Esophagus squamous epithelium (tissue), 5 donors: Measurements from ENCODE around the gene TMEM135. TPM values are rescaled to one million over a fixed set of nuclear protein-coding genes. Genes with fewer than 3 reads are reported as not detected.
"Not testable (repeated sequence)": the region's sequence is repeated elsewhere in the genome, so short reads cannot be mapped to it uniquely, and the experiment has no call there.

ENCODE experiments used
- DNase-seq: peaks from one replicate; lab custom pipeline; 2025; lab: John Stamatoyannopoulos, UW
- H3K27ac ChIP-seq, 4 donors: fragments of 200-600 bp; sonication (generic); one replicate each; pipeline ENCODE4 v1.5.1; 2016 to 2019; ENCODE audit warnings: mild to moderate bottlenecking in 1 of 4
- H3K27me3 ChIP-seq, 4 donors: fragments of 200-600 bp; sonication (generic); 1 replicate in 3 of 4; 2 replicates in 1 of 4; pipeline versions ENCODE4 v1.5.1 to v1.6.0; 2017 to 2021; ENCODE audit warnings: antibody characterized with exemption in 1 of 4
- H3K36me3 ChIP-seq, 3 donors: fragments of 200-600 bp; sonication (generic); one replicate each; pipeline ENCODE4 v1.5.1; 2016 to 2019
- H3K4me1 ChIP-seq, 3 donors: fragments of 200-600 bp; sonication (generic); one replicate each; pipeline ENCODE4 v1.5.1; 2017 to 2019
- H3K4me3 ChIP-seq, 4 donors: fragments of 200-600 bp; sonication (generic); 1 replicate in 3 of 4; 2 replicates in 1 of 4; pipeline ENCODE4 v1.5.1; 2016 to 2019; ENCODE audit warnings: mild to moderate bottlenecking in 2 of 4, moderate library complexity in 1 of 4
- H3K9me3 ChIP-seq, 3 donors: fragments of 200-600 bp; sonication (generic); one replicate each; pipeline ENCODE4 v1.5.1; 2016 to 2019
- POLR2A ChIP-seq, 4 donors: fragments of 450-650 bp; IDR thresholded peaks; one replicate each; pipeline ENCODE4 v1.6.1; 2017; ENCODE audit warnings: antibody characterized with exemption in 4 of 4, mild to moderate bottlenecking in 4 of 4, moderate library complexity in 3 of 4
- WGBS, 2 donors: methylation state at CpG; one replicate each; pipeline ENCODE4 v1.1.5; 2018; 5-methylcytosine and 5-hydroxymethylcytosine counted together
- intact Hi-C: fragments of 100-400 bp; cut with DNase I; formaldehyde crosslinking; loops from one replicate; pipeline ENCODE4 v1.15.0; 2022
- total RNA-seq, 4 donors: library from RNA; depleted of rRNA; stranded (reverse); fragments of >200 nt; gene quantifications; one replicate each; pipeline ENCODE4 v1.1.0, GENCODE V29; 2016
- TF ChIP-seq, protein P1 (sequence below), 6 experiments: fragments of 450-650 bp in 4 of 6; fragments of 200-600 bp in 2 of 6; sonication (generic) in 2 of 6; IDR thresholded peaks; one replicate each; pipeline ENCODE4 v1.5.1; 2016 to 2019; ENCODE audit warnings: antibody characterized with exemption in 6 of 6, mild to moderate bottlenecking in 4 of 6, moderate library complexity in 4 of 6
- donor health status: DM: yes; HTN: yes; CAD: no.

Gene TMEM135
- total RNA-seq, 4 donors from 2014 or later, result 4.5 to 12.0 (median 9.8) TPM

DNA sequence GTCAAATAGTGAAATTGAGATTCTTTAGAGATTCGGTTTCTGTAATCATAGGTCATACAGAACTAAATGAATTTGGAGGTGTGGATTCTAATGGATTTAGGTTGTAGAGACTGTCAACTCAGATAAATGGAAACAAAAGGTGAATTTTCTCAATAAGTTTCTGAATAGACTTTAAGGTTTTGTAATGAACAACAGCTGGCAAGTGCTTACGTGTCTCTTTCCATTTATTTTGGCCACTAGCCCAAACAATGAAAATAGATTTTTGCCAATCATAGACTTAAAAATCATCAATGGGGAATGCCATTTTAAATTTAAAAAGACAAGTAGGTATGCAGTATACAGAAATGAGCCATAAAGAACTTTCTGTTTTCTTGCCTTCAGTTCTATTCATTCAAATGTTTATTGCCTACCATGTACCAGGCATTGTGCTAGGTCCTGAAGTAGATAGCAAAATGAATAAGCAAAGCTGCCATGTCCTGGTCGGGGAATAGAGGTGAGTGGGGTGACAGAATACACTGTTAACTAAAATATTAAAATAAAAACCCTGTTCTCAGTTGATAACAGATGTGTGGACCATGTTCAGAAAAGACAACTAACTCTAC is 16.9 kb upstream of the TMEM135 start:
- DNase-seq, result no peak
- peaks cover 0 to 13% (median 0%) of the 10 kb centered on the region in 3 donors for H3K4me1 ChIP-seq
- no peak overlapping the region for H3K27ac ChIP-seq
- intact Hi-C loops, result no loop called here
- TF ChIP-seq, protein P1, sequence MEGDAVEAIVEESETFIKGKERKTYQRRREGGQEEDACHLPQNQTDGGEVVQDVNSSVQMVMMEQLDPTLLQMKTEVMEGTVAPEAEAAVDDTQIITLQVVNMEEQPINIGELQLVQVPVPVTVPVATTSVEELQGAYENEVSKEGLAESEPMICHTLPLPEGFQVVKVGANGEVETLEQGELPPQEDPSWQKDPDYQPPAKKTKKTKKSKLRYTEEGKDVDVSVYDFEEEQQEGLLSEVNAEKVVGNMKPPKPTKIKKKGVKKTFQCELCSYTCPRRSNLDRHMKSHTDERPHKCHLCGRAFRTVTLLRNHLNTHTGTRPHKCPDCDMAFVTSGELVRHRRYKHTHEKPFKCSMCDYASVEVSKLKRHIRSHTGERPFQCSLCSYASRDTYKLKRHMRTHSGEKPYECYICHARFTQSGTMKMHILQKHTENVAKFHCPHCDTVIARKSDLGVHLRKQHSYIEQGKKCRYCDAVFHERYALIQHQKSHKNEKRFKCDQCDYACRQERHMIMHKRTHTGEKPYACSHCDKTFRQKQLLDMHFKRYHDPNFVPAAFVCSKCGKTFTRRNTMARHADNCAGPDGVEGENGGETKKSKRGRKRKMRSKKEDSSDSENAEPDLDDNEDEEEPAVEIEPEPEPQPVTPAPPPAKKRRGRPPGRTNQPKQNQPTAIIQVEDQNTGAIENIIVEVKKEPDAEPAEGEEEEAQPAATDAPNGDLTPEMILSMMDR (IDR thresholded peaks at IDR 0.05), result no peak
- no peak for TF ChIP-seq POLR2A (IDR thresholded peaks at IDR 0.05)
- no peaks in the 10 kb centered on the region for H3K36me3 ChIP-seq
- no peaks in the 10 kb centered on the region for H3K9me3 ChIP-seq
- WGBS, 2 donors, result 39 to 58% methylated on average over 3 of the region's 3 CpGs
- no peaks in the 10 kb centered on the region for H3K27me3 ChIP-seq
- H3K4me3 ChIP-seq, result no peak overlapping the region

DNA sequence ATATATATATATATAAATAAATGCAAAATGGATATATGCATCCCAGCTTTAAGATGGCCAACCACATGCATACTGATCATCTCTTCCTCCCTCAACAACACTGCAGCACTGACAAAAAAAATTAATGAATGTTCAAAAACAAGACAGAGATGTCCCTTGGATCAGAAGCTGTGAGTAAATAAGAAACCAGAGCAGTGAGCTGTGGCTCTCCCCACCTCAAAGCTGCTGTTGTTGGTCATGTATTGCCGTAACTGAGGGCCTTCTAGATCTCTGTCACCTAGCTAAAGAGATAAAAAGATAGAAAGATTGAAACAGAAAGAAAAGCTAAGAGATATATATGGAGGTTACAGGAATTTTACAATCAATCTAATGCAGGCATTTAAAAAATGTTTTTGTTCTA is 15.5 kb upstream of the TMEM135 start:
- no peaks in the 10 kb centered on the region for H3K9me3 ChIP-seq
- DNase-seq, result no peak
- WGBS, 2 donors, result 73 to 74% methylated on average over 1 of the region's 1 CpG
- intact Hi-C loops, result no loop called here
- H3K4me3 ChIP-seq, result no peak overlapping the region
- H3K27ac ChIP-seq, result no peak overlapping the region
- no peaks in the 10 kb centered on the region for H3K36me3 ChIP-seq
- peaks cover 0 to 13% (median 0%) of the 10 kb centered on the region in 3 donors for H3K4me1 ChIP-seq
- TF ChIP-seq, protein P1 (IDR thresholded peaks at IDR 0.05), result no peak
- no peak for TF ChIP-seq POLR2A (IDR thresholded peaks at IDR 0.05)
- H3K27me3 ChIP-seq, result no peaks in the 10 kb centered on the region

DNA sequence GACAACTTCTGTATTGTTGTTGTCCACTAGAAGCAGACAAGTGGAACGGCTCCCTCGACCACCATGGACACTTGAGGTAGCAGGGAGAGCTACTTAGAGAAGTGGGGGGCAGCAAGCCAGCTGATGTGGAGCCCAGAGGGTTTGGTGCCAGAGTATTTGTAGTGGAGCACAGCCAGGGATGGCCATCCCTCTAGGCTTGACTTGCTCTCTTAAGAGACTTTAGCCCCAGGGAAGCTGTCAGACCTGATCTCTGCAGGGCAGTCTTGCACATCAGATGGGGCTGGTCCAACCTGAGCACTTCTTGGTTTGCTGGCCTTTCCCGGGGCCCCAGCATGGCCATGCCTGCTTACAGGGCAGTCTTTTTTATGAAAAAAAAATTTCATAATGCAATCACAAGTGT is 15.0 kb upstream of the TMEM135 start:
- no peaks in the 10 kb centered on the region for H3K36me3 ChIP-seq
- no peak for DNase-seq
- intact Hi-C loops, result no loop called here
- H3K4me3 ChIP-seq, result no peak overlapping the region
- H3K27me3 ChIP-seq, result no peaks in the 10 kb centered on the region
- 71 to 74% methylated on average over 3 of the region's 3 CpGs for WGBS, 2 donors
- no peaks in the 10 kb centered on the region for H3K9me3 ChIP-seq
- no peak for TF ChIP-seq POLR2A (IDR thresholded peaks at IDR 0.05)
- TF ChIP-seq, protein P1 (IDR thresholded peaks at IDR 0.05), result no peak
- H3K4me1 ChIP-seq, result peaks cover 0 to 13% (median 0%) of the 10 kb centered on the region in 3 donors
- H3K27ac ChIP-seq, result no peak overlapping the region

DNA sequence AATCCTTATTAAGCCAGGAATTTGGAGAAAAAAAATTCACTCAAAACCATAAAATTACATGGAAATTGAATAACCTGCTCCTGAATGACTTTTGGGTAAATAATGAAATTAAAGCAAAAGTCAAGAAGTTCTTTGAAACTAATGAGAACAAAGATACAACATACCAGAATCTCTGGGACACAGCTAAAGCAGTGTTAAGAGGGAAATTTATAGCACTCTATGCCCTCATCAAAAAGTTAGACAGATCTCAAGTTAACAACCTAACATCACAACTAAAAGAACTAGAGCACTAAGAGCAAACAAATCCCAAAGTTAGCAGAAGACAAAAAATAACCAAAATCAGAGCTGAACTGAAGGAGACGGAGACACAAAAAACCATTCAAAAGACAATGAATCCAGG is 11.3 kb upstream of the TMEM135 start:
- 95 to 100% methylated on average over 1 of the region's 1 CpG for WGBS, 2 donors
- H3K36me3 ChIP-seq, intact Hi-C loops: not testable (repeated sequence)

DNA sequence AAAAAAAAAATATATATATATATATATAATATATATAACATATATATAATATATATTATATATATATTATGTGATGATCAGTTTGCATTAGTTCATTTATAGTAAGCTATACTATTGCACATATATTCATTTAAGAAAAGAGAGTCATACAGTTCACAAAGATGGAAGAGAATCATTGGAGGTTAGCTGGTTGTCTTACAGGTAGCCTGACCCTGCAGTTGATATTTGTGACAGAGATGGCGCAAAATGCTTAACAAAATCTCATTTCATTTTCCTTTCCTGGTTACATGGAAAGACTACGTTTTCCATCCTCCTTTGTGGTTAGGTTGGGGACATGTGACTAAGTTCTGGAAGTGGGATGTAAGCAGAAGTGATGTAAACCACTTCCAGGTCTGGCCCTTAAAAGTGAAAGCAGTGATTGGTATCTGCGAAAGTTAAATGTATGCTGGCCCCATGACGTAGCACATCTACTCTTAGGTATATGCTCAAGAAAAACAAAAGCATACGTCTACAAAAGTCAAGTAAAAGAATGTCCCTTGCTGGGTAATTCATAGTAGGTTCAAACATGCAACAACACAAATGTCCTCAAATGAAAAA is 7.2 kb upstream of the TMEM135 start:
- Histone ChIP-seq H3K4me3 (no peak overlapping the region), H3K9me3 (no peaks in the 10 kb centered on the region), H3K4me1 (peaks cover 0 to 7% (median 4%) of the 10 kb centered on the region in 3 donors), H3K27me3 (no peaks in the 10 kb centered on the region), H3K27ac (no peak overlapping the region), H3K36me3 (no peaks in the 10 kb centered on the region)
- intact Hi-C loops, result no loop called here
- 57 to 63% methylated on average over 5 of the region's 5 CpGs for WGBS, 2 donors
- no peak for TF ChIP-seq POLR2A (IDR thresholded peaks at IDR 0.05)
- TF ChIP-seq, protein P1 (IDR thresholded peaks at IDR 0.05), result no peak
- DNase-seq, result no peak

More for the DNA sequence above, 11.3 kb upstream of the TMEM135 start:
- H3K4me3 ChIP-seq, DNase-seq, H3K9me3 ChIP-seq, H3K27ac ChIP-seq, H3K4me1 ChIP-seq, H3K27me3 ChIP-seq: not testable (repeated sequence)
